Brain microvascular endothelial cell (primary cell): ENCODE results near the gene GALNT13.

Experiments used
- DNase-seq: peaks from one replicate; pipeline ENCODE4 v3.0.0-alpha.2; 2020
- H3K27ac ChIP-seq: fragments of 250-450 bp; sonication (Bioruptor Pico); 2 replicates; pipeline ENCODE4 v1.5.1; 2020; ENCODE audit warnings: mild to moderate bottlenecking, moderate library complexity
- H3K27me3 ChIP-seq: fragments of 250-450 bp; sonication (Bioruptor Pico); replicated peaks from 2 replicates; pipeline ENCODE4 v1.5.1; 2020; ENCODE audit warnings: mild to moderate bottlenecking
- H3K36me3 ChIP-seq: fragments of 250-450 bp; sonication (Bioruptor Pico); replicated peaks from 2 replicates; pipeline ENCODE4 v1.5.1; 2020; ENCODE audit warnings: mild to moderate bottlenecking
- H3K4me3 ChIP-seq: 2 replicates; pipeline ENCODE4 v1.5.1; 2011; ENCODE audit warnings: low read depth, mild to moderate bottlenecking, control low read depth, low read length, moderate library complexity
- CTCF ChIP-seq: IDR thresholded peaks from 2 replicates; pipeline ENCODE4 v1.5.1; 2011; ENCODE audit warnings: low read depth, mild to moderate bottlenecking, moderate library complexity, low read length, control low read depth, inconsistent platforms; ENCODE audit errors: missing control alignments
- in situ Hi-C: cut with HindIII; loops from 2 replicates; pipeline ENCODE4 v1.10.0; 2017; ENCODE audit warnings: low sequenced_read_pairs, low pct_ligation_motif_present

Gene GALNT13

DNA sequence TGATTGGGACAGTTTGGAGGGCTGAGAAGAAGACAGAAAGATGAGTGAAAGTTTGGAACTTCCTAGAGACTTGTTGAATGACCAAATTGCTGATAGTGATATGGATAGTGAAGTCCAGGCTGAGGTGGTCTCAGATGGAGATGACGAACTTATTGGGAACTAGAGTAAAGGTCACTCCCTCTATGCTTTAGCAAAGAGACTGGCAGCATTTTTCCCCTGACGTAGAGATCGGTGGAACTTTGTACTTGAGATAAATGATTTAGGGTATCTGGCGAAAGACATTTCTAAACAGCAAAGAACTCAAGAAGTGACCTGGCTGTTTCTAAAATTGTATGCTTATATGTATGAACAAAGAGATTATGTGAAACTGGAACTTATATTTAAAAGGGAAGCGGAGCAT, 605.6 kb downstream of the GALNT13 start:
- no peak overlapping the region for H3K4me3 ChIP-seq
- in situ Hi-C loops = no loop called here
- no peaks in the 10 kb centered on the region for H3K36me3 ChIP-seq
- H3K27me3 ChIP-seq = no peaks in the 10 kb centered on the region
- TF ChIP-seq CTCF = no peak
- no peak overlapping the region for H3K27ac ChIP-seq
- DNase-seq = no peak

- Histone ChIP-seq H3K4me3 (no peak overlapping the region), H3K27me3 (no peaks in the 10 kb centered on the region), H3K36me3 (no peaks in the 10 kb centered on the region), H3K27ac (no peak overlapping the region)
- in situ Hi-C loops = no loop called here
- TF ChIP-seq CTCF = no peak
- DNase-seq = no peak
These were observed 608.8 kb downstream of the GALNT13 start for GRCh38 chr2:154480521-154480920.

DNA sequence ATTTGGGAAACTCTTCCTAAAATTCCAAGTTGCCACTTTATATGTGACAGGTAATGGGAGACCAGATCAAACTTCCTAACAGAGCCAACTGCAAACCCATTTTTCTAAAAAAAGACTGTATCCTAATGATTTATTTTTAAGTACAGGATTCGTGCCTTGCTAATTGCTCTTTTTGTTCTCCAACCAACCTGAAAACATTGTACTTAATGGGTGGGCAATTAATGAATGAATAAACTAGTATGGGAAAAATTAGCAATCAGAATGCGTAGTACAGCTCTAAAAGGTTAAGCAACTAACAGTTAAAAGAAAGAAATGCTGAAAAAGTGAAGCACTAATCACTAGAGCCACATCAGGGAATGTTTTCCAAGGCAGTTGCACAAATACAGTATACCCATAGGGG, 609.6 kb downstream of the GALNT13 start:
- no peak overlapping the region for H3K4me3 ChIP-seq
- TF ChIP-seq CTCF = no peak
- in situ Hi-C loops = no loop called here

DNA sequence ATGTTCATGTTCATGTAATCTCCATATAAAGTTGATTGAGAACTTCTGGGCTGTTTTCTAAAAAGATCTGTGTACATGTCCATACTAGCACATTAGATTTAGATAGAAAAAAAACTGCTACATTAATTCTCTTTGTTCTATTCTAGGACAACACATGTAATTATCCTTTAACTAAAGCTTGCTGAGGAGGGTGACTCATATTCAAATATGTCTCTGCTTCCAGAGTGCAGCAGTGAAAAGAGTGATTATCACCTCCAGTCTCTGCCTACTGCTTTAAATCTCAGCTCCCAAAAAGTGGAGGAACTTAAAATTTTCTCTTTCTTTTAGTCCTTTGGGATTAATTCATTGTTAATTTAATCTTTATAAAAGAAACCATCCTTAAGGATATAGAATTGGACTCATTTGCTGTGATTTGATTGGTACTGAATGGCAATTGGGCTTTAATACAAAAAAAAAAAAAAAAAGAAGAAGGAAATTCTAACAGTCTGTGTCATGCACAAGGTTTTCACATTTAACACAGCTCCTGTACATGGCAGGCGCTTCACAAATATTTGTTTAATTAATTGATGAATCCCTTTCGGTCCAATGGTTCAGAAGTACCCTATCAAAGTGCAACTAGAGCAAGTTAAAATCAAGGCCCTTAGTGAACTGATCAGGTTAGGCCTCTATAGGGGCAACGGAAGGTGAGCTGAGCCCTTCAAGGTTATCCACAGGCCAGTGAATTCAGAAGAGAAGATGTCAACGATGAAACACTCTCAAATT, 612.8 kb downstream of the GALNT13 start:
- TF ChIP-seq CTCF = no peak
- Histone ChIP-seq H3K36me3 (no peaks in the 10 kb centered on the region), H3K27me3 (no peaks in the 10 kb centered on the region), H3K27ac (no peak overlapping the region), H3K4me3 (no peak overlapping the region)
- in situ Hi-C loops = no loop called here
- no peak for DNase-seq

More for the DNA sequence above, 609.6 kb downstream of the GALNT13 start:
- H3K36me3 ChIP-seq = no peaks in the 10 kb centered on the region
- no peak overlapping the region for H3K27ac ChIP-seq
- no peaks in the 10 kb centered on the region for H3K27me3 ChIP-seq
- no peak for DNase-seq

GRCh38 chr2:154488801-154489200, 617.1 kb downstream of the GALNT13 start:
- in situ Hi-C loops = no loop called here

More at GRCh38 chr2:154488801-154489200, 617.1 kb downstream of the GALNT13 start:
- Histone ChIP-seq H3K4me3 (no peak overlapping the region), H3K27me3 (no peaks in the 10 kb centered on the region), H3K36me3 (no peaks in the 10 kb centered on the region), H3K27ac (no peak overlapping the region)
- no peak for TF ChIP-seq CTCF
- no peak for DNase-seq
